K562 (cell line): ENCODE results near the gene RAB6A. TPM values are rescaled to one million over a fixed set of nuclear protein-coding genes. Genes with fewer than 3 reads are reported as not detected.

Experiments used
- ARID3A ChIP-seq: IDR thresholded peaks from 2 replicates; pipeline ENCODE4 v1.6.1; 2012; ENCODE audit warnings: low read depth, low read length, improper control_type of control experiment, borderline replicate concordance
- C11orf30 ChIP-seq: fragments of 450-650 bp; IDR thresholded peaks from 2 replicates; pipeline ENCODE4 v1.6.1; 2016; ENCODE audit warnings: low read depth, mild to moderate bottlenecking
- CBFA2T2 ChIP-seq: fragments of 450-650 bp; conservative IDR thresholded peaks from 2 replicates; pipeline ENCODE4 v1.6.1; 2017; ENCODE audit warnings: mild to moderate bottlenecking
- CEBPG ChIP-seq, 3 experiments: fragments of 200-800 bp in 1 of 3; sonication (Bioruptor generic) in 1 of 3; sonication (generic) in 1 of 3; formaldehyde crosslinking in 1 of 3; IDR thresholded peaks in 2 of 3; conservative IDR thresholded peaks in 1 of 3; 2 replicates each; pipeline versions ENCODE4 v1.6.1 to v1.8.0; 2016 to 2022; ENCODE audit warnings: missing compliant biosample characterization in 2 of 3, missing genetic modification characterization in 2 of 3, mild to moderate bottlenecking in 1 of 3, missing genetic modification reagents in 1 of 3
- DDX20 ChIP-seq: fragments of 450-650 bp; IDR thresholded peaks from 2 replicates; pipeline ENCODE4 v1.6.1; 2016; ENCODE audit warnings: missing genetic modification characterization, low read depth, mild to moderate bottlenecking, missing compliant biosample characterization, moderate library complexity
- DIDO1 ChIP-seq: fragments of 450-650 bp; IDR thresholded peaks from 2 replicates; pipeline ENCODE4 v1.6.1; 2016; ENCODE audit warnings: low read depth, missing biosample characterization, missing genetic modification characterization
- FOSL1 ChIP-seq: fragments of 200-800 bp; sonication (Bioruptor generic); conservative IDR thresholded peaks from 2 replicates; pipeline ENCODE4 v1.6.1; 2016; ENCODE audit warnings: missing genetic modification characterization, missing compliant biosample characterization
- FOXP1 ChIP-seq: sonication (generic); formaldehyde crosslinking; IDR thresholded peaks from 2 replicates; pipeline ENCODE4 v1.8.0; 2022; ENCODE audit warnings: mild to moderate bottlenecking, missing genetic modification reagents
- FOXP4 ChIP-seq: sonication (generic); formaldehyde crosslinking; IDR thresholded peaks from 2 replicates; pipeline ENCODE4 v1.8.0; 2022; ENCODE audit warnings: mild to moderate bottlenecking, missing genetic modification reagents, borderline replicate concordance
- GTF2E2 ChIP-seq: fragments of 200-800 bp; sonication (Bioruptor generic); IDR thresholded peaks from 2 replicates; pipeline ENCODE4 v1.6.1; 2016; ENCODE audit warnings: missing genetic modification characterization, missing compliant biosample characterization
- HMGN3 ChIP-seq: IDR thresholded peaks from 2 replicates; pipeline ENCODE4 v1.6.1; 2011; ENCODE audit warnings: borderline replicate concordance, low read depth, mild to moderate bottlenecking, mixed read lengths, low read length; ENCODE audit not compliant: insufficient read length; ENCODE audit errors: extremely low read depth
- ILF3 ChIP-seq: fragments of 450-650 bp; IDR thresholded peaks from 2 replicates; pipeline ENCODE4 v1.6.1; 2018; ENCODE audit warnings: antibody characterized with exemption, mild to moderate bottlenecking, moderate library complexity, borderline replicate concordance
- KDM5B ChIP-seq: fragments of 200-600 bp; sonication (generic); IDR thresholded peaks from 2 replicates; pipeline ENCODE4 v1.6.1; 2012; ENCODE audit warnings: low read depth, mild to moderate bottlenecking, moderate library complexity, low read length, control low read depth, inconsistent platforms; ENCODE audit not compliant: insufficient replicate concordance
- MTF1 ChIP-seq: fragments of 250-450 bp; sonication (Bioruptor Pico); IDR thresholded peaks from 2 replicates; pipeline ENCODE4 v1.9.0; 2021; ENCODE audit warnings: moderate library complexity, mild to moderate bottlenecking, inconsistent platforms, borderline replicate concordance
- NRF1 ChIP-seq, 2 experiments: fragments of 450-650 bp; IDR thresholded peaks in 1 of 2; conservative IDR thresholded peaks in 1 of 2; 2 replicates each; pipeline ENCODE4 v1.6.1; 2014; ENCODE audit warnings: mild to moderate bottlenecking in 2 of 2
- RHOXF2B ChIP-seq: fragments of 250-450 bp; sonication (Bioruptor Pico); conservative IDR thresholded peaks from 2 replicates; pipeline ENCODE4 v1.5.1; 2021
- SAFB ChIP-seq: fragments of 200-400 bp; formaldehyde crosslinking; IDR thresholded peaks from 2 replicates; pipeline ENCODE4 v1.6.1; 2017; ENCODE audit warnings: low read depth, low read length, borderline replicate concordance
- SIN3A ChIP-seq, 2 experiments: fragments of 150-350 bp in 1 of 2; IDR thresholded peaks; 2 replicates each; pipeline ENCODE4 v1.6.1; 2011 to 2016; ENCODE audit warnings: borderline replicate concordance in 2 of 2, low read depth in 2 of 2, low read length in 2 of 2, mild to moderate bottlenecking in 2 of 2, moderate library complexity in 2 of 2; ENCODE audit not compliant: control insufficient read depth in 1 of 2
- SIN3B ChIP-seq: fragments of 450-650 bp; IDR thresholded peaks from 2 replicates; pipeline ENCODE4 v1.6.1; 2017; ENCODE audit warnings: low read depth, mild to moderate bottlenecking, moderate library complexity
- ZNF277 ChIP-seq: fragments of 250-450 bp; sonication (Bioruptor Pico); IDR thresholded peaks from 2 replicates; pipeline ENCODE4 v1.8.0; 2022; ENCODE audit warnings: inconsistent platforms, mild to moderate bottlenecking, moderate library complexity, borderline replicate concordance
- ZNF324 ChIP-seq: fragments of 250-450 bp; sonication (Bioruptor Pico); IDR thresholded peaks from 2 replicates; pipeline ENCODE4 v1.4.0; 2020; ENCODE audit warnings: mild to moderate bottlenecking
- ZNF696 ChIP-seq: fragments of 250-450 bp; sonication (Bioruptor Pico); conservative IDR thresholded peaks from 2 replicates; pipeline ENCODE4 v1.4.0; 2020; ENCODE audit warnings: mild to moderate bottlenecking, moderate library complexity
- polyA plus RNA-seq, 8 experiments: library from polyadenylated mRNA; depleted of rRNA in 4 of 8; stranded (reverse) in 5 of 8; unstranded in 3 of 8; fragments of >200 nt; fragmentation: Nextera tagmentation in 2 of 8; fragmentation: Illumina TruSeq in 1 of 8; extraction: Ambion mirVana in 2 of 8; extraction: Trizol in 1 of 8; gene quantifications; 2 replicates each; pipeline versions ENCODE4 v1.2.1 to v1.2.3, GENCODE V29; 2011 to 2014; ENCODE audit warnings: inconsistent platforms in 1 of 8, missing spikeins in 1 of 8
- total RNA-seq, 7 experiments: library from RNA; depleted of rRNA in 6 of 7; stranded (reverse); fragments of >200 nt in 6 of 7; fragmentation: Illumina TruSeq in 2 of 7; extraction: Trizol in 2 of 7; gene quantifications; 2 replicates each; pipeline versions ENCODE4 v1.2.1 to v1.2.3, GENCODE V29; 2011 to 2021; ENCODE audit warnings: low replicate concordance in 1 of 7

Gene RAB6A
- total and polyA plus RNA-seq, 9 of the 15 experiments (the other 6 are each of a cell fraction or from before 2014, with no cell fraction given): 14.0 to 95.3 (median 45.4) TPM

- TF ChIP-seq SIN3A (IDR thresholded peaks at IDR 0.05; ENCODE audit: borderline replicate concordance in 2 of 2, control insufficient read depth in 1 of 2, low read depth in 2 of 2, low read length in 2 of 2): peak in 1 of 2 experiments; percentile 30; a peak in 1 of 4 replicates
- no peak for TF ChIP-seq C11orf30
- no peak for TF ChIP-seq DDX20 (tag)
- TF ChIP-seq RHOXF2B (CRISPR knock-in tag): no peak
- peak; percentile 69; the same call in 1 of the 2 replicates for TF ChIP-seq GTF2E2
- TF ChIP-seq CBFA2T2: no peak
- TF ChIP-seq KDM5B: peak; percentile 84
- no peak for TF ChIP-seq CEBPG (CRISPR knock-in tag; IDR thresholded peaks at IDR 0.05)
- TF ChIP-seq CEBPG (tag; conservative IDR thresholded peaks at IDR 0.05 in 1 of 2, IDR thresholded peaks at IDR 0.05 in 1 of 2): peak; percentile 19 to 78; a peak in 2 of 4 replicates
- no peak for TF ChIP-seq ZNF324
- no peak for TF ChIP-seq DIDO1 (tag)
- no peak for TF ChIP-seq ZNF696 (CRISPR knock-in tag)
- no peak for TF ChIP-seq ZNF277 (CRISPR knock-in tag)
- peak; percentile 92 for TF ChIP-seq SAFB
- peak; percentile 73; the same call in 1 of the 2 replicates for TF ChIP-seq ILF3
- TF ChIP-seq FOXP1 (CRISPR knock-in tag): 0 out of 2 replicates have a peak, but pooled peaks have one; percentile 26
- TF ChIP-seq FOSL1 (tag): peak; percentile 45; the same call in 1 of the 2 replicates
- TF ChIP-seq ARID3A: no peak
- peak; percentile 93 to 95 for TF ChIP-seq NRF1 (conservative IDR thresholded peaks at IDR 0.05 in 1 of 2, IDR thresholded peaks at IDR 0.05 in 1 of 2)
- TF ChIP-seq FOXP4: no peak
- TF ChIP-seq SIN3B: peak; percentile 39; the same call in 1 of the 2 replicates
- no peak for TF ChIP-seq MTF1 (CRISPR knock-in tag)
- TF ChIP-seq HMGN3: peak; percentile 89
Observed at GRCh38 chr11:73760679-73761402, at the start of gene RAB6A (continued).
